Measurements from ENCODE around the gene MDC1. TPM values are rescaled to one million over a fixed set of nuclear protein-coding genes. Genes with fewer than 3 reads are reported as not detected.
A peak's percentile ranks its signal among the peaks of the same experiment; 100 is the strongest.

The MDC1 gene
- total and polyA plus RNA-seq, 10 donors: 7.8 to 47.7 (median 22.1) TPM

DNA sequence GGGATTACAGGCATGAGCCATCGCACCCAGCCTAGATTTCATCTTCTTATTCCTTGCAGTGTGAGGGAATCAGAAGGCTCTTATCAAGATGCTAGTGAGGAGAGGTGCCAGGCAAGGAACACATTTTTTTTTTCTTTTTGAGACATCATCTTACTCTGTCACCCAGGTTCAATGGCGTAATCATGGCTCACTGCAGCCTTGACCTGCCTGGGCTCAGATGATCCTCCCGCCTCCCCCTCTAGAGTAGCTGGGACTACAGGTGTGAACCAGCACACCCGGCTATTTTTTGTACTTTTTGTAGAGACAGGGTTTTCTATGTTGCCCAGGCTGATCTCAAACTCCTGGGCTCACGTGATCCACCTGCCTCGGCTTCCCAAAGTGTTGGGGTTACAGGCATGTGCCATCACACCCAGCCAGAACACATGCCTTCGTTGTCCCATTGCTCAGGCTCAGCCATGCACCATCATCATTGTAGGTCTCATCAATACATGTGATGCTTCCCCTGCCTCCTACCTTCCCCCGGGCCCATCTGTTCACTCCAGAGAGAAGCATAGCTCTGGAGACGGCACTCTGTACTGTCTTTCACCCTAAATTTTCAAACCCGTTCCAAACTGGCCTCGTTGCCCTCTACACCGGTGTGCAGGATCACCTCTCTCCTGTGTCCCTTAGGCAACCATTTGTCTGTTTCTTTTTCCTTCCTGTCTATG lies 15.3 kb upstream of the MDC1 start:
- TF ChIP-seq, protein P1, sequence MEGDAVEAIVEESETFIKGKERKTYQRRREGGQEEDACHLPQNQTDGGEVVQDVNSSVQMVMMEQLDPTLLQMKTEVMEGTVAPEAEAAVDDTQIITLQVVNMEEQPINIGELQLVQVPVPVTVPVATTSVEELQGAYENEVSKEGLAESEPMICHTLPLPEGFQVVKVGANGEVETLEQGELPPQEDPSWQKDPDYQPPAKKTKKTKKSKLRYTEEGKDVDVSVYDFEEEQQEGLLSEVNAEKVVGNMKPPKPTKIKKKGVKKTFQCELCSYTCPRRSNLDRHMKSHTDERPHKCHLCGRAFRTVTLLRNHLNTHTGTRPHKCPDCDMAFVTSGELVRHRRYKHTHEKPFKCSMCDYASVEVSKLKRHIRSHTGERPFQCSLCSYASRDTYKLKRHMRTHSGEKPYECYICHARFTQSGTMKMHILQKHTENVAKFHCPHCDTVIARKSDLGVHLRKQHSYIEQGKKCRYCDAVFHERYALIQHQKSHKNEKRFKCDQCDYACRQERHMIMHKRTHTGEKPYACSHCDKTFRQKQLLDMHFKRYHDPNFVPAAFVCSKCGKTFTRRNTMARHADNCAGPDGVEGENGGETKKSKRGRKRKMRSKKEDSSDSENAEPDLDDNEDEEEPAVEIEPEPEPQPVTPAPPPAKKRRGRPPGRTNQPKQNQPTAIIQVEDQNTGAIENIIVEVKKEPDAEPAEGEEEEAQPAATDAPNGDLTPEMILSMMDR (IDR thresholded peaks at IDR 0.05 in 8 of 11, conservative IDR thresholded peaks at IDR 0.05 in 3 of 11): no peak
- TF ChIP-seq POLR2A (IDR thresholded peaks at IDR 0.05): no peak
- TF ChIP-seq POLR2AphosphoS5 (IDR thresholded peaks at IDR 0.05): no peak
- Histone ChIP-seq H3K27me3 (replicated peaks in 1 of 7) (no peaks in the 10 kb centered on the region), H3K4me3 (no peak overlapping the region), H3K4me1 (peaks cover 25 to 83% (median 42%) of the 10 kb centered on the region in 6 donors), H3K36me3 (peaks cover 0 to 100% (median 77%) of the 10 kb centered on the region in 6 donors), H3K27ac (no peak overlapping the region), H3K9me3 (no peaks in the 10 kb centered on the region)
- 93 to 97% (median 93%) methylated on average over 12 of the region's 12 CpGs for WGBS, 5 donors
- intact Hi-C loops (cut with DNase I; ENCODE audit: low total_unique reads): no loop called here
- no peak for DNase-seq

DNA sequence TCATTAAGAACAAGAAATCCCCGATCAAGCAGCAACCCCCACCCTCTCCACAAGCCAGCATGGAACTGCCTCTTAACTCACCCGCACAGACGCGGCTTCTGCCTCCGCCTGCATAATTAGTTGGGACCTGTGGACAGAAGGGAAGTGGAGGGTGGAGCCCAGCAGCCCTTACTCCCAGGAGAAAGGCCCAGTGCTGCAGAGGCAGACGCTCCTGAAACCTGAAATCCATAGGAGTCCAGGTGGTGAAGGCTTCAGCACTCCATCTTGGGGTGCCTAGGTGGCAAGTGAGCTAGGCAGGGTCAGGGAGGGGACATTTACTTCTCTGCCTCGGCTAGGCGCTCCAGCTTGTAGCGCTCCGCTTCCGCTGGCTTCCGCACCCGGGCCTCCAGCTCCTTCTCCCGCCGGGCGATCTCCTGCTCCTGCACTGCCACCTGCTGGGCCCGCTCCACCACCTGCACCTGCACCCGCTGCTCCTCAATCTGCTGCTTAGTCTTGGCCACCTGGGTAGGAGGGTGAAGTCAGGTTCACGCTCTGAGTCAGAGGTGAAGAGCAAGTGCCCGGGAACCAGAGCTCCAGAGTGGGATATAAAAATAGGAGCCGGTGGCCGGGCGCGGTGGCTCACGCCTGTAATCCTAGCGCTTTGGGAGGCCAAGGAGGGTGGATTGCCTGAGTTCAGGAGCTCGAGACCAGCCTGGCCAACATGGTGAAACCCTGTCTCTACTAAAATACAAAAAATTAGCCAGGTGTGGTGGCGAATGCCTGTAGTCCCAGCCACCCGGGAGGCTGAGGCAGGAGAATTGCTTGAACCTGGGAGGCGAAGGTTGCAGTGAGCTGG lies 13.7 kb upstream of the MDC1 start:
- intact Hi-C loops (cut with DNase I; ENCODE audit: low total_unique reads): no loop called here
- WGBS, 5 donors: 33 to 38% (median 34%) methylated on average over 29 to 30 of the region's 30 CpGs
- TF ChIP-seq, protein P1 (IDR thresholded peaks at IDR 0.05 in 8 of 11, conservative IDR thresholded peaks at IDR 0.05 in 3 of 11): peak; percentile 60 to 83 (median 78)
- TF ChIP-seq POLR2AphosphoS5 (IDR thresholded peaks at IDR 0.05) (peak; percentile 72 to 87 (median 80)), POLR2A (IDR thresholded peaks at IDR 0.05) (no peak)
- peak; percentile 93 for DNase-seq
- Histone ChIP-seq H3K27me3 (replicated peaks in 1 of 7) (no peaks in the 10 kb centered on the region), H3K27ac (peak overlapping the region in 5 of 8 donors; percentile 13 to 65 (median 61)), H3K4me1 (peaks cover 12 to 83% (median 31%) of the 10 kb centered on the region in 6 donors), H3K9me3 (no peaks in the 10 kb centered on the region), H3K36me3 (peaks cover 0 to 100% (median 90%) of the 10 kb centered on the region in 6 donors), H3K4me3 (peak overlapping the region in 2 of 8 donors; percentile 13 to 48)

DNA sequence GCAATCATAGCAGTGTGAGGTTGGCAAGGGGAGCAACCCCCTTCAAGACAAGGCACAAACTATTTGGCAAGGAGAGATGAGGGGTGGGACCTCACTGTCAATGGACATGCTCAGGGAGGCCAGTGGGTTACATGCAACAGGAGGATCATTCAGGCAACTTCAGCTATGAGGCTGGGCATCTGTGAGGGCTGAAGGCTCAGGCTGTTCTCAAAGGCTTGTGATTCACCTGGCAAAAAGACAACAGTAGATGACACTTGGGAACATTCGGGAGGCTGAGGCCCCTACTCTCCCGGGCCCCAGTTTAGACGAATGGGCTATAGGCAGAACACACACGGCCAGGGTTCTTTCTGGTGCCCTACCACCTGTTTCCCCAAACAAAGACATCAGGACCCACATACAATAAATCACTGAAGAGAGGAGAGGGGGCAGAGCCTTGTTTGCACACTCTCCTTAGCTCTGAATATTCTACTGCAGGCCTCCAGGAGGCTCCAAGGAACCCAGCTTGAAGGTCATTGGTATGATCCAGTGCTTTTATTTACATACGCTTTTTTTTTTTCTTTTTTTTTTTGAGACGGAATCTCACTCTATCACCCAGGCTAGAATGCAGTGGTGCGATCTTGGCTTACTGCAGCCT lies 11.0 kb upstream of the MDC1 start:
- Histone ChIP-seq H3K27ac (peak overlapping the region in 4 of 8 donors; percentile 0 to 98 (median 22)), H3K4me3 (no peak overlapping the region), H3K36me3 (peaks cover 0 to 100% (median 92%) of the 10 kb centered on the region in 6 donors), H3K4me1 (peaks cover 14 to 90% (median 47%) of the 10 kb centered on the region in 6 donors), H3K9me3 (no peaks in the 10 kb centered on the region), H3K27me3 (replicated peaks in 1 of 7) (no peaks in the 10 kb centered on the region)
- DNase-seq: peak; percentile 31
- WGBS, 5 donors: 54 to 77% (median 65%) methylated on average over 7 of the region's 7 CpGs
- TF ChIP-seq POLR2A (IDR thresholded peaks at IDR 0.05): no peak
- TF ChIP-seq, protein P1 (IDR thresholded peaks at IDR 0.05 in 8 of 11, conservative IDR thresholded peaks at IDR 0.05 in 3 of 11): no peak
- no peak for TF ChIP-seq POLR2AphosphoS5 (IDR thresholded peaks at IDR 0.05)
- intact Hi-C loops (cut with DNase I; ENCODE audit: low total_unique reads): loop anchor here (10.0 kb wide), 1 partner anchor 113 kb away; the partner anchor contains the start of genes MRPS18B and PPP1R10

All from spleen (tissue), 11 donors.